Cardiac fibroblast (primary cell): ENCODE results near the gene CDK9.

Experiments used
- DNase-seq, 2 donors: peaks; one replicate each; pipeline versions ENCODE4 v3.0.0 to v3.0.0-alpha.2; 2010; ENCODE audit warnings: low read depth in 2 of 2
- H3K4me3 ChIP-seq, 2 donors: replicated peaks in 1 of 2; 1 replicate in 1 of 2; 2 replicates in 1 of 2; pipeline ENCODE4 v1.5.1; 2011; ENCODE audit warnings: low read depth in 2 of 2, low read length in 2 of 2, mild to moderate bottlenecking in 2 of 2, moderate library complexity in 1 of 2
- CTCF ChIP-seq: IDR thresholded peaks from one replicate; pipeline ENCODE4 v1.5.1; 2011; ENCODE audit warnings: low read depth, mild to moderate bottlenecking, low read length, inconsistent platforms

Gene CDK9

GRCh38 chr9:127803507-127804352 lies 17.9 kb downstream of the CDK9 start:
- TF ChIP-seq CTCF, result no peak
- DNase-seq, result peak; percentile 64
- peak overlapping the region; percentile 74 to 77 for H3K4me3 ChIP-seq

- TF ChIP-seq CTCF, result peak; percentile 48
- peak in 1 of 2 donors; percentile 47 for DNase-seq
- H3K4me3 ChIP-seq, result no peak overlapping the region
These were observed 19.8 kb downstream of the CDK9 start for GRCh38 chr9:127805620-127806019.

- no peak for DNase-seq
- no peak for TF ChIP-seq CTCF
- H3K4me3 ChIP-seq, result no peak overlapping the region
These were observed 21.0 kb downstream of the CDK9 start for GRCh38 chr9:127806871-127807270.

- TF ChIP-seq CTCF, result no peak
- H3K4me3 ChIP-seq, result no peak overlapping the region
- DNase-seq, result no peak
These were observed 22.6 kb downstream of the CDK9 start for GRCh38 chr9:127808347-127809001.

GRCh38 chr9:127809002-127809539 lies 23.2 kb downstream of the CDK9 start:
- no peak for DNase-seq
- TF ChIP-seq CTCF, result no peak
- H3K4me3 ChIP-seq, result no peak overlapping the region

- no peak overlapping the region for H3K4me3 ChIP-seq
- no peak for TF ChIP-seq CTCF
These were observed 23.9 kb downstream of the CDK9 start for GRCh38 chr9:127809540-127810377.

More at GRCh38 chr9:127809540-127810377, 23.9 kb downstream of the CDK9 start:
- peak; percentile 31 to 68 for DNase-seq
